ENCODE results near the gene ANKDD1B. TPM values are rescaled to one million over a fixed set of nuclear protein-coding genes. Genes with fewer than 3 reads are reported as not detected.

ANKDD1B gene
- total and polyA plus RNA-seq, 2 of the 13 experiments (the other 11 are each of a cell fraction or from before 2014, with no cell fraction given), result 0.12 to 0.27 TPM

DNA sequence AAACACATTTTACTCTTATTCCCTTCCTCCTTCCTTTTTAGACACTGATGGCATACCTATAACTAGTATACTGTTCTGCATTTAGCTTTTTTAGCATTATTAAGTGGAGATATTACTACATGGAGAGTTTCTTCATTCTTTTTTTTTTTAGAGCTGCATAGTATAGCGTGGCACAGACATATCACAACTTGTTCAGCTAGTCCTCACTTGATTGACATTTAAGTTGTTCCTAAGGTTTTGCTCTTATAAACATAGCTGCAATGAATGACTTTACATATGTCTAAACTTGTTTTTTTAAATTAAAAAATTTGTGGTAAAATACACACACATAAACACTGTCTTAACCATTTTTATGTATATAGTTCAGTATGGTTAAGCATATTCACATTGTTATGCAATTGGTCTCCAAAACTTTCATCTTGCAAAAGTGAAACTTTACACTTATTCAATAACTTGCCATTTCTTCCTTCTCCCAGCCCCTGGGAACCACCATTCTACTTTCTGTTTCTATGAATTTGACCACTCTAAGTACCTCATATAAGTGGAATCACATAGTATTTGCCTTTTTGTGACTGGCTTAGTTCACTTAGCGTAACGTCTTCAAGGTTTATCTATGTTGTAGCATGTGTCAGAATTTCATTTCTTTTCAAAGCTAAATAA, 48.7 kb downstream of the ANKDD1B start (continued):
- TF ChIP-seq, protein P1, sequence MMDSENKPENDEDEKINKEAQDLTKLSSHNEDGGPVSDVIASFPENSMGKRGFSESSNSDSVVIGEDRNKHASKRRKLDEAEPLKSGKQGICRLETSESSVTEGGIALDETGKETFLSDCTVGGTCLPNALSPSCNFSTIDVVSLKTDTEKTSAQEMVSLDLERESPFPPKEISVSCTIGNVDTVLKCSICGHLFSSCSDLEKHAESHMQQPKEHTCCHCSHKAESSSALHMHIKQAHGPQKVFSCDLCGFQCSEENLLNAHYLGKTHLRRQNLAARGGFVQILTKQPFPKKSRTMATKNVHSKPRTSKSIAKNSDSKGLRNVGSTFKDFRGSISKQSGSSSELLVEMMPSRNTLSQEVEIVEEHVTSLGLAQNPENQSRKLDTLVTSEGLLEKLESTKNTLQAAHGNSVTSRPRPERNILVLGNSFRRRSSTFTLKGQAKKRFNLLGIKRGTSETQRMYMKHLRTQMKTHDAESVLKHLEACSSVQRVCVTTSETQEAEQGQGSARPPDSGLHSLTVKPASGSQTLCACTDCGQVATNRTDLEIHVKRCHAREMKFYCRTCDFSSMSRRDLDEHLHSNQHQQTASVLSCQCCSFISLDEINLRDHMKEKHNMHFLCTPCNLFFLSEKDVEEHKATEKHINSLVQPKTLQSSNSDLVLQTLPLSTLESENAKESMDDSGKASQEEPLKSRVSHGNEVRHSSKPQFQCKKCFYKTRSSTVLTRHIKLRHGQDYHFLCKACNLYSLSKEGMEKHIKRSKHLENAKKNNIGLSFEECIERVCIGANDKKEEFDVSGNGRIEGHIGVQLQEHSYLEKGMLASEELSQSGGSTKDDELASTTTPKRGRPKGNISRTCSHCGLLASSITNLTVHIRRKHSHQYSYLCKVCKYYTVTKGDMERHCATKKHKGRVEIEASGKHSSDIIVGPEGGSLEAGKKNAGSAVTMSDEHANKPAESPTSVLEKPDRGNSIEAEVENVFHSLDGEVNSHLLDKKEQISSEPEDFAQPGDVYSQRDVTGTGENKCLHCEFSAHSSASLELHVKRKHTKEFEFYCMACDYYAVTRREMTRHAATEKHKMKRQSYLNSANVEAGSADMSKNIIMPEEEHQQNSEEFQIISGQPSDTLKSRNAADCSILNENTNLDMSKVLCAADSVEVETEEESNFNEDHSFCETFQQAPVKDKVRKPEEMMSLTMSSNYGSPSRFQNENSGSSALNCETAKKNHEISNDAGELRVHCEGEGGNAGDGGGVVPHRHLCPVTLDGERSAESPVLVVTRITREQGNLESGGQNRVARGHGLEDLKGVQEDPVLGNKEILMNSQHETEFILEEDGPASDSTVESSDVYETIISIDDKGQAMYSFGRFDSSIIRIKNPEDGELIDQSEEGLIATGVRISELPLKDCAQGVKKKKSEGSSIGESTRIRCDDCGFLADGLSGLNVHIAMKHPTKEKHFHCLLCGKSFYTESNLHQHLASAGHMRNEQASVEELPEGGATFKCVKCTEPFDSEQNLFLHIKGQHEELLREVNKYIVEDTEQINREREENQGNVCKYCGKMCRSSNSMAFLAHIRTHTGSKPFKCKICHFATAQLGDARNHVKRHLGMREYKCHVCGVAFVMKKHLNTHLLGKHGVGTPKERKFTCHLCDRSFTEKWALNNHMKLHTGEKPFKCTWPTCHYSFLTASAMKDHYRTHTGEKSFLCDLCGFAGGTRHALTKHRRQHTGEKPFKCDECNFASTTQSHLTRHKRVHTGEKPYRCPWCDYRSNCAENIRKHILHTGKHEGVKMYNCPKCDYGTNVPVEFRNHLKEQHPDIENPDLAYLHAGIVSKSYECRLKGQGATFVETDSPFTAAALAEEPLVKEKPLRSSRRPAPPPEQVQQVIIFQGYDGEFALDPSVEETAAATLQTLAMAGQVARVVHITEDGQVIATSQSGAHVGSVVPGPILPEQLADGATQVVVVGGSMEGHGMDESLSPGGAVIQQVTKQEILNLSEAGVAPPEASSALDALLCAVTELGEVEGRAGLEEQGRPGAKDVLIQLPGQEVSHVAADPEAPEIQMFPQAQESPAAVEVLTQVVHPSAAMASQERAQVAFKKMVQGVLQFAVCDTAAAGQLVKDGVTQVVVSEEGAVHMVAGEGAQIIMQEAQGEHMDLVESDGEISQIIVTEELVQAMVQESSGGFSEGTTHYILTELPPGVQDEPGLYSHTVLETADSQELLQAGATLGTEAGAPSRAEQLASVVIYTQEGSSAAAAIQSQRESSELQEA (CRISPR knock-in tag; IDR thresholded peaks at IDR 0.05; ENCODE audit: not compliant biosample characterization), result no peak
- TF ChIP-seq SMARCC2 (IDR thresholded peaks at IDR 0.05), result no peak
- no peak for TF ChIP-seq CBX1 (IDR thresholded peaks at IDR 0.05; ENCODE audit: low read depth)
- no peak for TF ChIP-seq XBP1 (CRISPR knock-in tag; IDR thresholded peaks at IDR 0.05)
